ENCODE data around the gene SMYD3. TPM values are rescaled to one million over a fixed set of nuclear protein-coding genes. Genes with fewer than 3 reads are reported as not detected.

SMYD3 gene
- total and polyA plus RNA-seq, 2 donors (not counting 3 experiments of a cell fraction or from before 2014, with no cell fraction given) = 16.0 to 32.1 TPM

DNA sequence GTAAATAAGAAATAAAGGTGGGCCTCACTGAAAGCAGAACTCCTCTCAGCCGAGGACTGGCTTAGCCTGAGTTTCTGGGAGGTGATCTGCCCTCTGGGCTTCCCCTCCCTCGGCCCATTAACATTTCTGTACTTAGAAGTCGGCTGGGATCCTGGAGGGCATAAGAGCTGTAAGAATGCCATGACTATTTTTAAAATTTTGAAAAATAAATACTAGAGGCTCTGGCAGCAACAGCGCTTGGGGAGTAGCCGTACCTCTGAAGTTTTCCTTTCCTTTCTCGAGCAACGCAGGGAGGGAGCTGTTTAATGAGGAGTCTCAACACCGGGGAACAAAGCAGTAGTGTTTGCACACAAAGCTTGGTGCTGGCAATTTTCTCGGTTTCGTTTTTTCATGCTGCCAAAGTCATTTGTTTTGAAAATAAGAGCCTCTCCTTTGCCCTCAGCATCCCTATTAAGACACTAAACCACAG, 498.7 kb downstream of the SMYD3 start:
- CTCF ChIA-PET = no interaction called here
- no TSS peak for BruUV-seq (replicated peaks)
- no peak for FAIRE-seq

More for the DNA sequence above, 498.7 kb downstream of the SMYD3 start:
- intact Hi-C loops (cut with micrococcal nuclease) = loop anchor here (10.0 kb wide), 1 partner anchor 214 kb away; no protein-coding TSS in a partner anchor
- TF ChIP-seq, protein P1, sequence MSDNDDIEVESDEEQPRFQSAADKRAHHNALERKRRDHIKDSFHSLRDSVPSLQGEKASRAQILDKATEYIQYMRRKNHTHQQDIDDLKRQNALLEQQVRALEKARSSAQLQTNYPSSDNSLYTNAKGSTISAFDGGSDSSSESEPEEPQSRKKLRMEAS (IDR thresholded peaks at IDR 0.05; ENCODE audit: insufficient read depth, insufficient read length) = no peak
- TF ChIP-seq, protein P2, sequence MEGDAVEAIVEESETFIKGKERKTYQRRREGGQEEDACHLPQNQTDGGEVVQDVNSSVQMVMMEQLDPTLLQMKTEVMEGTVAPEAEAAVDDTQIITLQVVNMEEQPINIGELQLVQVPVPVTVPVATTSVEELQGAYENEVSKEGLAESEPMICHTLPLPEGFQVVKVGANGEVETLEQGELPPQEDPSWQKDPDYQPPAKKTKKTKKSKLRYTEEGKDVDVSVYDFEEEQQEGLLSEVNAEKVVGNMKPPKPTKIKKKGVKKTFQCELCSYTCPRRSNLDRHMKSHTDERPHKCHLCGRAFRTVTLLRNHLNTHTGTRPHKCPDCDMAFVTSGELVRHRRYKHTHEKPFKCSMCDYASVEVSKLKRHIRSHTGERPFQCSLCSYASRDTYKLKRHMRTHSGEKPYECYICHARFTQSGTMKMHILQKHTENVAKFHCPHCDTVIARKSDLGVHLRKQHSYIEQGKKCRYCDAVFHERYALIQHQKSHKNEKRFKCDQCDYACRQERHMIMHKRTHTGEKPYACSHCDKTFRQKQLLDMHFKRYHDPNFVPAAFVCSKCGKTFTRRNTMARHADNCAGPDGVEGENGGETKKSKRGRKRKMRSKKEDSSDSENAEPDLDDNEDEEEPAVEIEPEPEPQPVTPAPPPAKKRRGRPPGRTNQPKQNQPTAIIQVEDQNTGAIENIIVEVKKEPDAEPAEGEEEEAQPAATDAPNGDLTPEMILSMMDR (IDR thresholded peaks at IDR 0.05; ENCODE audit: extremely low read depth in 1 of 2, insufficient read depth in 1 of 2, low read depth in 1 of 2, low read length in 2 of 2) = no peak
- TF ChIP-seq GATA2 (IDR thresholded peaks at IDR 0.05; ENCODE audit: insufficient read depth, insufficient read length, low read depth, low read length) (no peak), FOS (IDR thresholded peaks at IDR 0.05; ENCODE audit: borderline replicate concordance, insufficient read depth, low read length) (no peak), JUN (IDR thresholded peaks at IDR 0.05; ENCODE audit: borderline replicate concordance, insufficient read depth, insufficient read length, low read depth) (no peak), POLR2A (IDR thresholded peaks at IDR 0.05; ENCODE audit: low read depth, low read length) (no peak)
- no peaks in the 10 kb centered on the region for H3K9me1 ChIP-seq (replicated peaks; ENCODE audit: control insufficient read depth, extremely low read depth, insufficient read depth, low read length)
- no peak overlapping the region for H3K27ac ChIP-seq (ENCODE audit: insufficient read depth, low read depth, low read length)
- dilution Hi-C loops (cut with MboI; ENCODE audit: extremely low pct_ligation_motif_present, low sequenced_read_pairs) = no loop called here
- H3K9ac ChIP-seq (replicated peaks; ENCODE audit: extremely low read depth, insufficient read depth, low read length) = no peak overlapping the region
- no peak overlapping the region for H2AFZ ChIP-seq (ENCODE audit: low read depth, low read length)
- H3K79me2 ChIP-seq (ENCODE audit: control insufficient read depth, insufficient read depth, low read length) = no peaks in the 10 kb centered on the region
- H3K4me1 ChIP-seq (ENCODE audit: control insufficient read depth, extremely low read depth, insufficient read depth, low read length) = no peaks in the 10 kb centered on the region
- POLR2A ChIA-PET = no interaction called here
- H3K36me3 ChIP-seq (ENCODE audit: control insufficient read depth in 2 of 2, extremely low read depth in 1 of 2, insufficient read depth in 2 of 2, low read length in 2 of 2) = no peaks in the 10 kb centered on the region
- no peak overlapping the region for H3K4me3 ChIP-seq (replicated peaks in 1 of 3; ENCODE audit: insufficient read depth in 1 of 3, low read depth in 1 of 3, low read length in 3 of 3)
- no peak for DNase-seq (ENCODE audit: low read depth, low spot score)
- H3K27me3 ChIP-seq (ENCODE audit: control insufficient read depth in 2 of 2, insufficient read depth in 2 of 2, low read length in 2 of 2) = no peaks in the 10 kb centered on the region
- H4K20me1 ChIP-seq (replicated peaks; ENCODE audit: control insufficient read depth, extremely low read depth, insufficient read depth, low read length) = no peaks in the 10 kb centered on the region
- H3K4me2 ChIP-seq (ENCODE audit: insufficient read depth, low read length) = no peak overlapping the region
- no peaks in the 10 kb centered on the region for H3K9me3 ChIP-seq (replicated peaks; ENCODE audit: control insufficient read depth, insufficient read depth, low read length)
